GM21529 (cell line): ENCODE data around the gene UQCC3.
A peak's percentile ranks its signal among the peaks of the same experiment; 100 is the strongest.
"Not testable (repeated sequence)": the region's sequence is repeated elsewhere in the genome, so short reads cannot be mapped to it uniquely, and the experiment has no call there.

ENCODE experiments used
- ATAC-seq: cut with Tn5 transposase; IDR thresholded peaks from one replicate; pipeline ENCODE4 v1.9.1; 2021; ENCODE audit not compliant: unreplicated experiment

UQCC3 gene

GRCh38 chr11:62702246-62702645 lies 30.8 kb downstream of the UQCC3 start:
- ATAC-seq: no peak

- not testable (repeated sequence) for ATAC-seq
Observed at GRCh38 chr11:62703921-62704320, 32.4 kb downstream of the UQCC3 start.

- ATAC-seq: no peak
Observed at GRCh38 chr11:62705413-62705812, 33.9 kb downstream of the UQCC3 start.

GRCh38 chr11:62705880-62706849 lies 34.7 kb downstream of the UQCC3 start:
- ATAC-seq: peak; percentile 60

- no peak for ATAC-seq
Observed at GRCh38 chr11:62706850-62707247, 35.4 kb downstream of the UQCC3 start.

GRCh38 chr11:62707277-62707861 lies 35.9 kb downstream of the UQCC3 start, which contains the start of the genes BSCL2 and GNG3:
BSCL2 (minus strand) TSS chr11:62707424; CDS start chr11:62707195, 229 bp downstream.
GNG3 (plus strand) TSS chr11:62707676; CDS start chr11:62708296, 620 bp downstream.
- ATAC-seq: no peak

DNA sequence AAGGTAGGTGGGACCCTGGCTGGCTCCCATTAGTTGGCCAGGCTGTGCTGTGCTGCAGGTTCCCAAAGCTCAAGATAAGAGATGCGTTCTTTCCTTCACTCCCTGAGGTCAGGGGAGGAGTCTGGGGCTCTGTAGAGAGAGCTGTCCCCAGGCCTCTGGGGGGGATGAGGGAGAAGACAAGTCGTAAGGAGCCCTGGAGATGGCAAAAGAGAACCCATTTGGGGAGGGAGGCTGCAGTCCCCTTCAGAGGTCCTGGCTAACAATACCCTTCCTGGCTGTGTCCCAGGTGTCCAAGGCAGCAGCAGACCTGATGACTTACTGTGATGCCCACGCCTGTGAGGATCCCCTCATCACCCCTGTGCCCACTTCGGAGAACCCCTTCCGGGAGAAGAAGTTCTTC lies 36.9 kb downstream of the UQCC3 start:
- ATAC-seq: no peak

GRCh38 chr11:62708793-62709192 lies 37.3 kb downstream of the UQCC3 start:
- no peak for ATAC-seq

GRCh38 chr11:62709247-62710000 lies 38.0 kb downstream of the UQCC3 start:
- ATAC-seq: peak; percentile 70

- ATAC-seq: peak; percentile 6
Observed at GRCh38 chr11:62710001-62710345, 38.5 kb downstream of the UQCC3 start.

DNA sequence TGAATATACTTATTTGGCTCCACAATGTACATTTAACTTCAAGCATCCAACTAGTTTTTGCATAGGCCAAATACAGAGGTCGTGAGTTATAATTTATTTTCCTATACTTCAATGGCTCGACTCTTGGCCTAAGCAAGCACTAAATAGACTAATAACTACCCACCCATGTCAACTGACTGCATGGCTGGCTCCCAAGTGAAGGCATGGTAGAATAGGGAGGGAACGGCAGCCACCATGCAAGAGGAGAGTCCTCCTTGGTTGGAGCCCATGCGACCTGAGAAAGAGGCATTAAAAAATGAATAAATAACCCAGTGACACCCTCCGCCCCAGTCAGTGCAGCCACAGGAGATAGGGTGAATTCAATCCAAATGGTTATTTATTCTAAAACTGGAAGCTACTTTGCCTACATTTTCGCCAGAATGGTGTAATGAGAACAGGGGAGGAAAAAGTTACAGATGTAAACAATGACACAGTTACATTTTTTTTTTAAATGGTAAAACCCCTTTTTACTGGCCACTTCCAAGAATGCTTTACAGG lies 40.9 kb downstream of the UQCC3 start:
- ATAC-seq: no peak

- no peak for ATAC-seq
Observed at GRCh38 chr11:62712861-62713260, 41.4 kb downstream of the UQCC3 start.

DNA sequence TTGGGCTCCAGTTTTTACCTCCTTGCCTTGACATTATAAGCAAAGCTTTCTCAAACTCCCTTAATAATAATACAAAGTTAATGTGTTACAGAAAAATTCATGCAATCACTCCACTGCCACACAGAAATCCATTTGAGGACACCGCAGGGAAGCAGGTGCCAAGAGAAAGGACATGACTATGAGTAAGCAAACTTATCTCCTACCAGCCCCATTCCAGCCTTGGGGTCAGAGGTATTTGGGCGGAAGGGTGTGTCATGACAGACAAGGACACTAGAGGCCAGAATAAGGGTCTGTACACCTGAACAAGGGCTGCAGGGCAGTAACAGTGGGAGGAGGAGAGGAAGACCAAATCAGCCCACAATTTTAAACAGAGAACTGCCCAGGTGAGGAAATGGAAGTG lies 41.9 kb downstream of the UQCC3 start:
- ATAC-seq: no peak

DNA sequence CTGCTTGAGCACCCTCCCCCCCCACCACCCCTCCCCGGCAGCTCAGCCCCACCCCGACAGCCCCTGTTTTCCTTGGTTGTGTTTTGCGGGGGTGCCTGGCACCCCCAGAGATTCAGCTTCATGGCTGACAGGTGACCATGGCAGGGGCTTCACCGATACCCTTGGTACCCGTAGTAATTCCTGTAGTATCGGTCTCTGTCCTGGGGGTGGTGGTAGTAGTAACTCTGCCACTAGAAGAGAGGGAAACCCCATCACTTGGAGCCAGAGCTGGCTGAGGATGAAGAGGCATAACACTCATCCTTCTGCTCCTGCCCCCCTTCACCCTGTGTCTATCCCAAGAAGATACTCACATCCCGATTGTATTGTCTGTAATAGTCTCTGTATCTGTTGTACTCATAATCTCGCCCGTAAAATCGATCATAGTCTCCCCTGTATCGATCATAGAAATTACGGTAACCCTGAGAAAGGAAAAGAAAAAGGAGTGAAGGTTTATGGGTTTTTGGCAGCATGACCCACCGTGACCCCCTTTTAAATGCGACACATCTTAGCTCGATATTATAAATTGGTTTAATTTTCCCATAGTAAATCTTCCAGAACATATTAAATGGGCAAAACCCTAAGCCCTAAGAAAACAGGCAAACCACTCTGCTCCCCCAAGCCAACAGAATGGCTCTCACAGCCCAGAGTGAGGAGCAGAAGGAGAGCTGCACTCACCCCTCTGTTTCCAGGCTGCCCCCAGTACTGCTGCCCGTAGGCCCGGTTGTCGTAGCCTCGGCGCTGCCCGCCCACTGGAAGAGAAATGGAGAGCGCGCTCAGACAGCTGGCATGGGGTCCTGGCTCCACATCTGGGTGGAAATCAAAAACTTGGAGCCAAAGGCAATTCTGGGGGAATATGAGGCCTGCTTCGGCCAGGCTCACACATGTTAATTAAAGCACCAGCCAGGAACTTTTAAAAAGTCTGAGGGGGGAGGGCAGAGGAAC lies 44.0 kb downstream of the UQCC3 start:
- no peak for ATAC-seq

DNA sequence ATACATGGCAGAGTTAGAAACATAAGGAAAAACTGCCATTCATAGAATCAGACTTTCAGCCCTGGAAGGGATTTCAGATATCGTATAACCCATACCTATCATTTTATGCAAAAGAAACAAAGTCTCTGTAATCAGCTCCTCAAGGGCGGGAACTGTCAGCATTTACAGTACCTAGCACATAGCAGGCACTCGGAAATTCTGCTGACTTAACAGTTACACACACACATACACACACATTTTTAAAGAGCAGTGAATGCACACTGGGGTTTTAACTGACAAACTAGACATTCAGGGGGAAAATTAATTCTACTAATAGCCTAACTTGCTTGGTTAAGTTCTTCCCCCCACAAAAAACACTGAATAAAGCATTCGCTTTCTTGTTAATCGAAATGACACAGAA lies 44.7 kb downstream of the UQCC3 start:
- no peak for ATAC-seq

GRCh38 chr11:62716816-62717215 lies 45.3 kb downstream of the UQCC3 start:
- no peak for ATAC-seq

GRCh38 chr11:62719302-62719978 lies 48.0 kb downstream of the UQCC3 start:
- no peak for ATAC-seq

DNA sequence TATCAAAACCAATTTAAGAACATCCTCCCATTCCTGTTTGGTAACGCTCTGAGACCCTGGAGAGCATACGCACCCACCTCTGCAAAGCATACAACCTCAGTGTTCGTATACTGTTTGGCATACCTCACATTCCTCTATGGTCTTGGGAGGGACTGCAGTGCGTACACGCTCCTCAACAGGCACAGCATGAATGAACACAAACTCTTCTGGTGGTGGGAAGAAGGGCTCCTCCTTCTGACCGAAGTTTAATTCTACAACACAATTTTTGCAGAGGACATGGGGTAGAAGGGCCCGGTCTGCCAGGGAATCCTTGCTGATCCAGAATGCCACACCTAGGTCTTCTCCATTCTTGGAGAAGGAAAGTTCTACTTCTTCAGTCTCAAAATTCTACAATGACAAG lies 50.5 kb downstream of the UQCC3 start:
- no peak for ATAC-seq
